Measurements from ENCODE around the gene DRD1. TPM values are rescaled to one million over a fixed set of nuclear protein-coding genes. Genes with fewer than 3 reads are reported as not detected.
"Not testable (repeated sequence)": the region's sequence is repeated elsewhere in the genome, so short reads cannot be mapped to it uniquely, and the experiment has no call there.

The DRD1 gene
- total RNA-seq, 1 donor from 2014 or later: not detected

DNA sequence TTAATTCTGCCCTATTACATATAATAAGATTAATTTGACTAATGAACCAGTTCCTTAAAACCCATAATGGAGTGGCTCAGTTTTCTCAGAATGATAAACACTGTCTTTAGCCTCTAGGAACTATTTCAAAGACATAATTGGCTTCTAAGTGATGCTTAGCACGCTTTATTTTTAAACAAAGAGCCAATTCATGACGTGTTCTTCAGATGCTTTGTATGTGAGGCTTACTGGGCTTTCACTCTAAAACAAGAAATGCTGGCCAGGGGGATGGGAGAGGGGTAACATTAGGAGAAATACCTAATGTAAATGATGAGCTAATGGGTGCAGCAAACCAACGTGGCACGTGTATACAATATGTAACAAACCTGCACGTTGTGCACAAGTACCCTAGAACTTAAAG is 26.8 kb upstream of the DRD1 start:
- no peak for DNase-seq
- intact Hi-C loops (cut with micrococcal nuclease): no loop called here
- no peak for ATAC-seq

DNA sequence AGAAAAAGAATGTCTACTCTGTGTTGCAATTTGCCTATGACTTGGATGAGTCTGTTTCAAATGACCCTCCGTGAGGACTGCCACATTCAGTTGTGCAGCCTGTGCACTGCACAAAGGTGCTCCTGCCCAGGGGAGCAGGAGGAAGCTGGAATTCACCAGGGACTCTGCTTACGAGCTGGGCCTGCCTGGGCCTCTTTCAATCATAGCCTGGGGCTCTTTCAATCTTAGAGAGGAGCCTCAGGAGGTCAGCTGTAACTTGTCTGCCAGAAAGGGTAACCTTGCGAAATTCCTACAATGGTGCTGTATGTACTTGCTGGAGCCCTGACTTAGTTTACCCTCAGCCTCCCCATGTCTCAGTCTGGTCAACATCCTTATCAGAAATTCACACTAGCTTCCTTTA is 25.9 kb upstream of the DRD1 start:
- no peak for ATAC-seq
- DNase-seq: no peak
- intact Hi-C loops (cut with micrococcal nuclease): no loop called here

DNA sequence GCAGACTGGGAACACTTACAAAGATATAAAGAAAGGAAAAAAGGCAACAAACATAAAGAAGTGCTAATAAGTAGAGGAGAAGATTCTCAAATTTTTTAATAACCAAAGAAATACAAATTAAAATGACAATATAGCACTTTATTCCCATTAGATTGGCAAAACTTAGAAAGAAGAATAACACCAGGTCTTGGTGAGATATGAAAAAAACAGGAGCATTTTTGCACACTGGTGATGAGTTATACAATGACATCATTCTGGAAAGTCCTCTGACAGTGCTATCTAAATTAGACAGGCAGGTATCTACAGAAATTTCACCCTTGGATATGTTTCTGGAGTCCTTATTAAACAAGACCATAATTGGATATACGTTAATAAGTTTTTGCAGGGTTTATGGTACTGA is 24.9 kb upstream of the DRD1 start:
- no peak for DNase-seq
- no peak for ATAC-seq
- intact Hi-C loops (cut with micrococcal nuclease): no loop called here

DNA sequence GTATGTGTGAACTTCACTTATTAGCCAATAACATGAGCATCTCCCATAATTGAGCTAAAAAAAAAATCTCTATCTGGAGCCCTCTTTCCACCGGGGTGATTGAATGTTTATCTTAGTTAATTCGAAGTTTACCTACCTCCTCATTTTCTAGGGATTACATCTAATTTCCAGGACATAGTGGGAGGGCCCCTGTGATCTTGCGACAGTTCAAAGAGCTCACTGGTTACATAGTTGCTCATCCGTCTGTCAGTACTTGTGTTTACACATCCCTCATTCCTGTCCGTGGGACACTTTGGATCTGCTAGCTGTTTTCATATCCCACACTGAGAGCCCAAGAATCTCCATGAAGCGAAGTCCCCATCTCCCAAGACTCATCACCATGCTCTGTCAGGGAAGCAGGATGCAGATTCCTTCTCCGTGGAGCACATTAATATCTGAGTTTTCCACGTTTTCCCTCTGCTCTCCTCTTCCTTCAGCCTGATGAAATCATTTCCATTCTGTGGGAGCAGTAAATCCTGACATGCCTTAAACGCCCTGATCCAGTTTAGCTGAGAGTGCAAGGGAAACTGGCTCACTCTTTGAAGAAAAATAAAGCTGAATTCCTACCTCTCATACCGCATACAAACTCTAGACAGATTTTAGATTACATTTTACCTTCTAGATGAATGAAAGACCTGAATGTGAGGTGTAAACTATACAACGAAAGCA is 24.2 kb upstream of the DRD1 start:
- ATAC-seq: no peak
- intact Hi-C loops (cut with micrococcal nuclease): no loop called here
- DNase-seq: no peak

DNA sequence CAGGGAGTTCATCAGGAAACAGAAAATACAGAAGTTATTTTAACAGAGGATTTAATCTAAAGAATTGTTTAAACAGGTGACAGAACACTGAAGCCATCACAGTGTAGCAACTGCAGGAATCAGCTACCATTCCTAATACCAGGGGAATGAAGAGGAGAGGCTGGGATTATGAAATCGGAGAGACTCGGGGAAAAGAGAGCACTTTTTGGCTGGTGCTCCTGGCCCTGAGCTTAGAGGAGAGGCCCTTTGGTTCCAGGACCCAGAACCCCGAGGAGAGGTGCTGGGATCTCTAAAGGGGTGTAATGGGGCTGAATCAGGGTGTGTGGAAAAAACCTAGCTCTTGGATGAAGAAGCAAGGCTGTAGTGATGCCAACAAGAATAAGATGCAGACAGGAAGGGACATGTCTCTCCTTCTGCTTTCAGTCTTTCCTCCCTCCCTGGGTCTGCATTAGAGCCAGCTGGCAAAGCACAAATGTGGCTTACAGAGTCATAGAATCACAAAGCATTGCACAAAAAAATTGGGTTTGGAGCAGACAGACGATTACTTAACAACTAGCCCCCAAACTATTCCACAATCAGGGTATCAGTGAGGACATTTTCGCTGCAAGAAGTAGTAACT is 22.8 kb upstream of the DRD1 start:
- ATAC-seq: peak; percentile 92
- DNase-seq: peak; percentile 53
- intact Hi-C loops (cut with micrococcal nuclease): no loop called here

DNA sequence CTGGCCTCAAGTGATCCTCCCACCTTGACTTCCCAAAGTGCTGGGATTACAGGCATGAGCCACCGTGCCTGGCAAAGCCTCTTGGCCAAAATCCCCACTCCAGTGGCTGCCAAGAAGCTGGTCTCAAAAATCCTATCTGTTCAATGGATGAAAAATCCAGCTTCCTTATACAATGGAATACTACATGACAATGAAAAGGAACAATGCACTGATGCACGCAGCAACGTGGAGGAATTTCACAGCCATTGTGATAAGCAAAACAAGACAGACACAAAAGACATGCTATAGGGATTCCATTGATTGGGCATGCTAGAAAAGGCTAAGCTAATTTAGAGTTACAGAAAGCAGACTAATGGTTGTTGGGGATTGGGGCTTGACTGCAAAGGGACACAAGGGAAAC is 21.3 kb upstream of the DRD1 start:
- DNase-seq (no peak), ATAC-seq (no peak)
- intact Hi-C loops (cut with micrococcal nuclease): no loop called here

DNA sequence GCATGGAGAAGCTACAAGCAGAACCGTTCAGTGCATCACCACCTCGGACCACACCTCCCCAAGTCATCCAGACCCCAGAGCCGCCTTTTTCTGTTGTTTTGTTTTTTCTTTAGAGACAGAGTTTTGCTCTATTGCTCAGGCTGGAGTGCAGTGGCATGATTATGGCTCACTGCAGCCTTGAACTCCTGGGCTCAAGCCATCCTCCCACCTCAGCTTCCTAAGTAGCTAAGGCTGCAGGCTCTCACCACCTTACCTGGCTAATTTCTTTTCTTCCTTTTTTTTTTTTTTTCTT is 20.9 kb upstream of the DRD1 start:
- no peak for ATAC-seq
- intact Hi-C loops (cut with micrococcal nuclease): no loop called here
- DNase-seq: no peak

DNA sequence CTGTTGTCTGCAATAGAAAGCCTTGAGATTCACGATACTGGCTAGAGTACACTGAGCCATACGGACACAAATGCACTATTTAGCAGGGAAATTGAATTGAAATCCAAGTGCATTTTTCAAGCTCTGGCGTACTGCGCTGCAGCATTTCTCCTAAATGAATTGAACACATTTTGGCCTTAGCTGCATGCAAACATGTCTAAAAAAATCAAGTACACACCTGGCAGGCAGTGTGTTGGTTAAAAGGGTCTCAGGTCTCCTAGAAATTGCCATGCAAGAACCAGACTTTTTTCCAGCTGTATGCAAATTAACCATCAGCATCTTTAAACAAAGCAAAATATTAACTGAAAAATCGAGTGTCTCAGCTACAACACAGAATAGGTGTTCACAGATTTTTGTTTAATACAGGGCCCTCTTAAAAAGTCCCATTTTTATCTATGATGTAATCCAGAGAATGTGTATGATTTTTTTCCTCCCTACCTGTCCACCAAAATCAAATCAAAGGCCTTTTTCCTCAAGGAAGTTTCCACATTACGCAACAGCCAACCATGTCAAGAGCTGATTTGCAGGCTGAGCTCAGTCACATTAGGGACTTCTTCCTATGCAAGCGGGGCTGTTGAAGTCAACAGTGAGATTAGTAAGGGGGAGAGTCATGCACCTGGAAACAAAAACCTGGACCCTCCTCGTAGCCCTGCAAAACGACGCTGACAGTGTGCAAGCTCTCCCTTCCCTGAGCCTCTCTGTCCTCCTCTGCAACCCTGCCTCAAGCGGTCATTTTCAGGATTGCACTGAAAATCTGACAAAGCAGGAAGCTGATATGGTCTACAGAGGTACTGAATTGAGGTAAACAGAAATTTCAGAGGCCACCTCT is 20.3 kb upstream of the DRD1 start:
- DNase-seq: no peak
- intact Hi-C loops (cut with micrococcal nuclease): no loop called here

DNA sequence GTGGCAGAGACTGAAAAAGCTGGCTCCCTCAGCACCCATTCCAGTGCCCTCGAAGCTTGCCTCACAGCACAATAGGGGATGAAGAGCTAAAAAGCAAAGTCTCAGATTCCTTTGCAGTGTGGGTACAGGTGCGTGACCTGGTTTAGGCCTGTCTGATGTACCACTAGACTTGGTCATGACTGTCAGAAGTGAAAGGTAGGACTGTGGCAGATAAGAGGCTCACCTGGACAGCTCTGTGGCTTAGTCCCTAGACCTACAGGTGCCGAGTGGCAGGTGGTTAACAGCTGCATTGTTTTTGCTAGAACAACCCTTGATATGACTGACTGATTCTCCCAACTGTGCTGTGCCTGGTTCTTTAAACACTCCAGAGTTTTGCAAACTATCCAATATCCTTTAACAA is 19.7 kb upstream of the DRD1 start:
- DNase-seq (no peak), ATAC-seq (no peak)
- intact Hi-C loops (cut with micrococcal nuclease): no loop called here

More for the DNA sequence above, 20.3 kb upstream of the DRD1 start:
- ATAC-seq: peak; percentile 38

DNA sequence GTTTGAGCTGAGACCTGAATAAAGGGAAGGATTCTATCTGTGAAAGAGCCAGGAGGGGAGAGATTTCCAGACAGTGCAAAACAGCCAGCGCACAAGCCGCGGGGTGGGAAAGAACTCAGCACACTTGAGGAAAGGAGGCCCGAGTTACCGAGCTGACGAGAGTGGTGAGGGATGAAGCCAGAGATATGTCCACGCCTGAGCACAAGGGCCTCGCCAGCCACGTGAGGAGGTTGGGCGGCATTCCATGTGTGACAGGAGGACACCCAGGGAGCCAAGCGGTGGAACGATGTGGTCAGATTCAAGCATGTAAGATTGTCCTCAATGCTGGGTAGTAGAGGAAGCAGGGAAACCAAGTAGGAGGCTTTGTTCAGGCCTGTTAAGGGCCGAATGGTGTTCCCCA is 17.4 kb upstream of the DRD1 start:
- intact Hi-C loops (cut with micrococcal nuclease): no loop called here
- DNase-seq: peak; percentile 51
- ATAC-seq: peak; percentile 72

DNA sequence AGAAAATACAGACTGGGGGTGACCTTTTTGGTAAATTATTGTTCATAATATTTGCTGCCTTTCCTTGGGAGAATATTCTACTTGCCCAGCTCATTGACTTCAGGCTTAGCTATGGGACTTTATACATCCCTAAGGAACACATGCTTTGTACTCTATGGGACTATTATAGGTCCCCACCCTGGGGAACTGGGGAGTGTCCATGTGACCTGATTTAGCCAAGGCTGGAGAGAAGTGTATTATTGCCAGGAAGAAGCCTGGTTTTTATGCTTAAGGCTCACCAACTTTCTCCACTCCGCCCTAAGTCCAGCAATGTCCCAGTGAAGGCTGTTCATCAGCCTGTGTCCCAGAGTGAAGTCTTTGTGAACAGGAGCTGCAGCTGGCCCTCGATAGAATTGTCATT is 16.6 kb upstream of the DRD1 start:
- no peak for DNase-seq
- no peak for ATAC-seq
- intact Hi-C loops (cut with micrococcal nuclease): no loop called here

DNA sequence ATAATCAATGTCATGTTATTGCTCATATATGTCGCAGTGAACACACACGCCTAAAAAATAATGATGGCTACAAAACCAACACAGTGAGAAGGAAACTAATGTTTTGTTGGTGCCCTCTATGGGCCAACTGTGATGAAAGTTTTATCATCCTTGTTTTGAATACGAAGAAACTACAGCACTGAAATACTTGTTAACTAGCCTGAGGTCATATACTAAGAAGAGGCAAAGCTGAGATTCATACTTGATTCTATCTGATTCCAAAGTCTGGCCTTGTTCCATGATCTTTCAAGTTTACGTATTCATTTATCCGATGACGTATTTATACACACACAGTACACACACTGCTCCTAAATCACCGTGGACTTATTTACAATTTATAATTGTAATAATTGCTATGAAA is 16.1 kb upstream of the DRD1 start:
- ATAC-seq (no peak), DNase-seq (no peak)
- intact Hi-C loops (cut with micrococcal nuclease): no loop called here

DNA sequence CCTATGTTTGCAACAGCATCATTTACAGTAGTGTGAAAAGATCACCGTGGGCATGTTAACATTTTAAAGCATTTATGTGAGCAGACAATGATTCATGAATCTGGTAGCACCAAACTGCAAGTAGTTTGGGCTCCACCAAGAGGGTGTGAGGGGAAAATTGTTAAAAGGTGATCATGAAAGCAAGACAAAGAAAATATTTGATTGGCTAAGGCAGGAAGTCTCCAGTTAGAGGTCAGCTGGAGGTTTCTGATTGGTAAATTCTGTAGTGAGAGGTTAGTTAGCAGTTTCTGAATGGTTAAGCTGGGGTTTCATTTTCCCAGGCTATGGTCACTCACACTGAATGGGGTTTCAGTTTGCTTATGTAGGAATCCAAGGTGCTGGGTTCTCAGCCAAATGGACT is 13.5 kb upstream of the DRD1 start:
- DNase-seq (no peak), ATAC-seq (no peak)
- intact Hi-C loops (cut with micrococcal nuclease): no loop called here

DNA sequence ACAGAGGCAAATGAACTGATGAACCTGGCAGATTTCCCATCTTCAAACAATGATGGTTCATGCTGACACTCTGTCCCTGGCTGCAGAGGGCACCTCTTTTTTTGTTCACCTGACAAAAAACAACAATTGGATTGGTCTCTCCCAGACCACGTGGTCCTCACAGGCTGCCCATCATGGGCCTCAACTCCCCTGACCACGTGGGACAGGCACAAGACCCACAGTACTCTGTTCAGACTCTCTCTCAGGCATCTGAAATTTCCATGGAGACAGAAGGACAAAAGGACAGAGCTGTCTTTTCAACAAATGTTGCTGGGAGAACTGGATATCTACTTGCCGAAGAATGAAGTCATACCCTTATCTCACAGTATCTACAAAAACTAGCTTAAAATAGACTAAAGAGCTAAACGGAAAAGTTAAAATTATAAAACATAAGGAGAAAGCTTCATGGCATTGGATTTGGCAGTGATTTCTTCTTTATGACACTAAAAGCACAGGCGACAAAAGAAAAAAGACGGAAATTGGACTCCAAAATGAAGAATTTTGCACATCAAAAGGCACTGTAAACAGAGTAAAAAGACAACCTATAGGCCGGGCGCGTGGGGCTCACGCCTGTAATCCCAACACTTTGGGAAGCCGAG is 12.2 kb upstream of the DRD1 start:
- intact Hi-C loops (cut with micrococcal nuclease): no loop called here
- ATAC-seq (no peak), DNase-seq (no peak)

DNA sequence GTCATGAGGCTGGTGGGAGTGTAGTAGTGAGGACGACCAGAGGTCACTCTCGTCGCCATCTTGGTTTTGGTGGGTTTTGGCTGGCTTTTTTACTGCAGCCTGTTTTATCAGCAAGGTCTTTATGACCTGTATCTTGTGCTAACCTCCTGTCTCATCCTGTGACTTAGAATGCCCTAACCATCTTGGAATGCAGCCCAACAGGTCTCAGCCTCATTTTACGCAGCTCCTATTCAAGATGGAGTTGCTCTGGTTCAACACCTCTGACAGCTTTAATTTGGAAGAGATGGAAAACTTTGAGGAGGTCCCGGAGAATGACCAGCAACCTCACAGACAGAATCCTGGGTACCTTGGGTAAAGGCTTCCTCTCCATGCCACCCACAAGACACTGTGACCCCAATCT is 10.4 kb upstream of the DRD1 start:
- ATAC-seq; DNase-seq; intact Hi-C loops (cut with micrococcal nuclease): not testable (repeated sequence)

DNA sequence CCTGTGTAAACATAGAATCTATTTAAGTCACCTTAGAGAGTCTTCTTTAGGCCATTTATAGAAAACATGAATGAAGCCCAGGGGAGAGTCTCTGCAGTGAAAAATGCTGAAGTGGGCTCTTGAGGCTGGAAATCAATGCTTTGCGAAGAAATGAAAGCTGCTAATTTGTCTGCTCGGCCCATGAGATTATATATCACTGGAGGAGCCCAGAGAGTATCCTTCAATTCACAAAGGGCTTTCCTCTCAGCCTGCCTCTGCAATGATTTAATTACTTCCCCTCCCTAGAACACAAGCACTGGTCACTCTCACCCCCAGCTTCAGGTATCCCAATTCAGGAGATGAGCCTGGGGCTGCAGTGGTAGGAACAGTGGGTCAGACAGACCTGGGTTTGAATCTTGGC is 8.2 kb upstream of the DRD1 start:
- no peak for ATAC-seq
- no peak for DNase-seq
- intact Hi-C loops (cut with micrococcal nuclease): no loop called here

DNA sequence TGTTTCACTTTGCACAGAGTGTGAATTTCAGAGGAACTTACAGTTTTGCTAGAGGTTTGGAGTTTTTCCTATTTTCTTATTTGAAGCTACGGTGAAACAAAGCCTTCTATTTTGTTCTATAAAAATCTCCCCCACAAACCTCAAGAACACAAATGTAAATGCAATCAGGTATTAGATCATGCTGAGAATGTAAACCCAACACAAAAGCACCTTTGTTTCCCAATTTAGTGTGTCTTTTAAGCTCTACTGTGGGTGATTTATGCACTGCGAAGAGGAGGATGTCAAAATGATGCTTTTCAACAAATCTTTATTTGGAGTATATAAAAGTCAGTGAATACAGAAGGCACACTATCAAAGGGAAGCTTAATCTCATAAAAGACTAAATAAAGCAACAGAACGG is 4.3 kb upstream of the DRD1 start:
- ATAC-seq (no peak), DNase-seq (no peak)
- intact Hi-C loops (cut with micrococcal nuclease): loop anchor here (10.0 kb wide), 1 partner anchor 493 kb away; no protein-coding TSS in a partner anchor

DNA sequence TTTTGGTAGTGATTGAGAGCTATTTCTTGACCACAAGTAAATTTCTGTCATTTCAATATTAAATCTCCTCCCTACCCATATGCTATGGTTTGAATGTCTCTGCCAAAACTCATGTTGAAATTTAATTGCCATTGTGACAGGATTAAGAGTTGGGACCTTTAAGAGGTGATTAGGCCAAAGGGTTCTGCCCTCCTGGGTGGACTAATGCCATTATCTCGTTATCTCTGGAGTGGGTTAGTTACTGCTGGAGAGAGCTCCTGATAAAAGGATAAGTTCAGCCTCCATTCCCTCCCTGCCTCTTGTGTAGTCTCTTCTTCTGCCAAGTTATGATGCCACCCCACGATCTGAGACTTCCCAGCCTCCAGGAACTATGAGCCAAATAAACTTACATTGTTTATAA is 3.6 kb upstream of the DRD1 start:
- intact Hi-C loops (cut with micrococcal nuclease): loop anchor here (10.0 kb wide), 1 partner anchor 493 kb away; no protein-coding TSS in a partner anchor
- DNase-seq (no peak), ATAC-seq (no peak)

DNA sequence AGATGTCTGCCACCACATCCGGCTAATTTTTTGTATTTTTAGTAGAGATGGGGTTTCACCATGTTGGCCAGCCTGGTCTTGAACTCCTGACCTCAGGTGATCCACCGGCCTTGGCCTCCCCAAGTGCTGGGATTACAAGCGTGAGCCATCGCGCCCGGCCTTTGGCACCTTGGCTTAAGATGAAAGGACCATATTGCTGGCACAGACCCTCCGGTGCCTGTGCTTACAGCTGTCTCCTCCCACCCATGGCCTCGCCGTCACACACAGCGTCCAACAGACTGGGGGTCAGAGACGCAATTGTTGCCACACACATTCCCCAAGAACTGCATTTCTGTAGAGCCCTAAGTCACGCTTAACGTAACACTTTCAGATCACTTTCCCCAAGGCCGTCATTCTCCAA is 2.4 kb upstream of the DRD1 start:
- not testable (repeated sequence) for DNase-seq, ATAC-seq
- intact Hi-C loops (cut with micrococcal nuclease): loop anchor here (10.0 kb wide), 1 partner anchor 492 kb away; no protein-coding TSS in a partner anchor

DNA sequence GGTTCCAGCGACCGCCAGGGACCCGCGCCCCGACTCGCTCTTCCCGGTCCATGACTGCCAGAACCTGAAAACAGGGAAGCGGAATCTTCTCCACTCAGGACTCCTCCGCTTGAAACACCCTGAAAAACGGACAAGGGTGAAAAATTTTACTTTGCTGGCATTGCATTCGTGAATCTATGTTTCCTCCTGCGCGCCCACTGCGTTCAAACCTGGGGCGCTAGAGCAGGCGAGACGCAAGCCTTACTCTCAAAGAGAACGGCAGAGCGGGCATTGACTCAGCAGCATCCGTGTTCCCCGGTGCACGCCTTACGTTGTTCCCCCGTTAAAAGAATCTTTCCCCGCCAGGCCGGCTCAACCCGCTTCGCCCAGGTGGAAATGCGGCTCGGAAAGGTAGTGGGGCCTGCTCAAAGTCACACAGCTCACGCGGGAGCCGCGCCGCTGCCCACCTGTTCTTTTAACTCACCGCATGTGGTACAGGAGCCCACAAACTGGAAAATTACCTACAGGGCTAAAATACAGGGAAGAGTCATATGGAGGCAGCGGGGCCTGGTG is 999 bp upstream of the DRD1 start:
- DNase-seq (no peak), ATAC-seq (no peak)
- intact Hi-C loops (cut with micrococcal nuclease): loop anchor here (10.0 kb wide), 1 partner anchor 490 kb away; no protein-coding TSS in a partner anchor

Measured in left ventricle myocardium superior (tissue), 1 donor.